Stimulated activated CD4-positive, alpha-beta T cell treated with anti-CD3 and anti-CD28 coated beads, Interleukin-4, amount 100 ng/mL, for 24 hours (primary cell): Measurements from ENCODE around the gene SLC41A2.
"Not testable (repeated sequence)": the region's sequence is repeated elsewhere in the genome, so short reads cannot be mapped to it uniquely, and the experiment has no call there.

Experiments used
- DNase-seq: peaks from one replicate; pipeline ENCODE4 v3.0.0-alpha.2; 2020

Gene SLC41A2

DNA sequence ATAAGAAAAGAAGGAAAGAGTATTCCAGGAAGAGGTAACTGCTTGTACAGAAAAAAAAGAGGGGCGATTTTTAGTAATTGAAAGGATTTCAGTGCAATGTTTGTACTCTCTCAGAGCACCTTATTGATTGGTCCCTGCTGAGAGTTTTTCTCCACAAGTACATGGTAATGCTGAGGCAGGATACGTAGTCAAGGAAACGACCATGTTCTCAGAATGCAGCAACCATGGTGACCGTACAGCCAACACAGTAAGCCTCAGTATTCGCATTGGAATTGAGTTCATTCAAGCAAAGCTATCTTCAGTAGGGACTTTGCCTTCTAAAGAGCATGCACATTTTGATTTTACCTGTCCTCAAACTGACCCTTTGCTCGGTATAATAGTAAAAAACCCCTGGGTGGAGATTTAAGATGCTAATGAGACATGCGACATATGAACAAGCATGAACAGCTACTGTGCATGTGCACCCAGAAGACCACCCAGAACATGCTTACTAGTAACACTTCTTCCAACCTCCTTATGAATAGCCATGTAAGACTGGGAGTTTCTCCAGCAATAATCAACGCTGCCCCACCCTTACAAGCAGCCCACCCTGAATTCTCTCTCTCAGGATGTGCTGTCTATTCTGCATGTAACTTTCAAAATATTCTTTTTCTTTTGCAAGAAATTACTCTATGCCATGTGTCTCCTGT is 6.2 kb upstream of the SLC41A2 start:
- no peak for DNase-seq

DNA sequence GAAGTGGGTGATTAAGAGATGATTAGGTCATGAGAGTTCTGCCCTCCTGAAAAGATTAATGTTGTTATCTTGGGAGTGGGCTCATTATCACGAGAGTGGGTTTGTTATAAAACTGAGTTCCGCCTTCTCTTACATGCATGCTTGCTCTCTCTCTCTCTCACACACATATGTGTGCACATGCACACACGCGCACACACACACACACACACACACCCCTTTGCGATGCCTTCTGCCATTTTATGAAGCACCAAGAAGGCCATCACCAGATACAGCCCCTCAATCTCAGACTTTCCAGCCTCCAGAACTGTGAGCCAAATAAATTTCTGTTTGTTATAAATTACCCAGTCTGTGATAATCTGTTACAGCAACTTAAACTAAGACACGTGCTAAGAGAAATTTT is 5.7 kb upstream of the SLC41A2 start:
- DNase-seq: no peak

GRCh38 chr12:104960464-104960863 is 2.4 kb upstream of the SLC41A2 start:
- DNase-seq: no peak

GRCh38 chr12:104959335-104959841 is 1.3 kb upstream of the SLC41A2 start:
- no peak for DNase-seq

DNA sequence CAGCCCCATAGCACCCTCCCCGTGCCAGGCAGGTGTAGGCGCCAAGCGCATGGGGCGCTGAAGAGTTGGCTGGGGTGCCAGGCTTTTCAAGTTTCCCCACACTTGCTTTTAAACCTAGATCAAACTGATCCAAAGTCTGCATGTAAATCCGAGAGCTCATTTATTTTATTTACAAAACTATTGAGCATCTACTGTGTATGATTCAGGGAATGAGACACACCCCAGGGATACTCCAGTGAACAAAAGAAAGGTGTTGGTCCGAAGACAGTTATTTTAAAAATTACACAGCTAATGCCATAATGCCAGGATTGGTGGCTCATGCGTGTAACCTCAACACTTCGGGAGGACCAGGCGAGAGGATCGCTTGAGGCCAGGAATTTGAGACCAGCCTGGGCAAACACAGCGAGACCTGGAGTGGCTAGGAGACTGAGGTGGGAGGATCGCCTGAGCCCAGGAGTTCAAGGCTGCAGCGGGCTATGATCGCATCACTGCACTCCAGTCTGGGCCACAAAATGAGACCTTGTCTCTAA is 780 bp upstream of the SLC41A2 start:
- no peak for DNase-seq

- DNase-seq: peak; percentile 23
These were observed 430 bp downstream of the SLC41A2 start for GRCh38 chr12:104957719-104958000.

DNA sequence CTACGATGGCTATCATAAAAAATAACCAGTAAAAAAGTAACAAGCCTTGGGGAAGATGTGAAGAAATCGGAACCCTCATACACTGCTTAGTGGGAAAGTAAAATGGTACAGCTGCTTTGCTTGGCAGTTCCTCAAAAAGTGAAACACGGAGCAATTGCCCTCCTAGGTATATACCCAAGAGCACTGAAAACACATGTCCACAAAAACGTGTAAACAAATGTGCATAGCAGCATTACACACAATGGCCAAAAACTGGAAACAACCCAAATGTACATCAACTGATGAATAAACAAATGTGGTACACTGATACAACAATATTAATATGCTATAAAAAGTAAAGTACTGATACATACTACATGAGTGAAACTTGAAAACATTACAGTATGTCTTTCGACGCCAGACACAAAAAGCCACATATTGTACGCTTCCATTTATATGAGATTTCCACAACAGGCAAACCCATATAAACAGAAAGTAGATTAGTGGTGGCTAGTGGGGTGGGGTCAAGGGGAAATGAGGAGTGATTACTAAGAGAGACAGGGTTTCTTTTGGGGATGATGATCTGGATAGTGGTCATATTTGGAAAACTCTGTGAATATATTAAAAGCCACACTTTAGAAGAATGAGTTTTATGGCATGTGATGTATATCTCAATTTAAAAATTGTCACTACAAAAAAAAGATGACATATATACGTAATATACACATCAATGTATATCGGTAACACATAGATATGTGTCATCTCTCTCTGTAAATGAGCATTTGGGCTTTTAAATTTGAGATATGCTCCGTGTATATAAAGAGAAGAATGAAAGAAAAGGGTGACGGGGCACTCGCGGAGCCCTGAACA is 996 bp downstream of the SLC41A2 start:
- DNase-seq: no peak

DNA sequence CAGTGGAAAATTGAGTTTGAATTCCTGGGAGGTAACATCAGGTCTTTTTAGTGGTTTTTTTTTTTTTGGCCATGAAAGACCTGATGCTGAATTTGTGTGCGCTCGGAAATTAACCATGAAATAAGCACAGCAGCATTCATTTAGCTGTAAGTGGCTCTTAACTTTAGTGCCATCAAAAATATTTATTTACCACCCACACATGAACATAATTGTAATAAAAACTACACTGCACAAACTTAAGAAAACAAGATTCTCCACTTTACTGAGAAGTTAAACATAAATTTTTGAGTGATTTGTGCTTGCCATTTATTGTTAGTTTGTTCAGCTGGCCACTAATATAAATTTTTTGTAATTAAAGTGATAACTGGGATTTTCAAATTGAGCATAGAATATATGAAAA is 2.4 kb downstream of the SLC41A2 start:
- no peak for DNase-seq

- no peak for DNase-seq
These were observed 4.8 kb downstream of the SLC41A2 start for GRCh38 chr12:104953323-104953722.

DNA sequence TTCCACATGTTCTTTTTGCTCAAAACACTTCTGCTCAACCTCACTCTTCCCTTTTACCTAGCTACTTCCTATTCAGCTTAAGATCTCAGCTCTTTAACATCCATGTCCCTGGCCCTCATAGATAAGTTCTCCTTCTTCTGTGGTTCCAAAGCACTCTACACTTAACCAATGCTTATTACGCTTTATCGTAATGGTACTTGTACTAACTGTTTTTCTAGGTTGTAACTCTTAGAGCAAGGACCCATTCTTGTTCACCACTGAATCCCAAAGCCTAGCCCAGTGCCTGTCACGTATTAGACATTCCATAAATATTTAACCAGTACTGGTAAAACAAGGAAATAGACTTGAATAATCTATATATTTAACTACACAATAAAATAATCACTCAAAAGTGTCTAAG is 5.3 kb downstream of the SLC41A2 start:
- DNase-seq: no peak

GRCh38 chr12:104951759-104952509 is 6.2 kb downstream of the SLC41A2 start:
- DNase-seq: no peak

GRCh38 chr12:104948716-104949115 is 9.4 kb downstream of the SLC41A2 start:
- not testable (repeated sequence) for DNase-seq

DNA sequence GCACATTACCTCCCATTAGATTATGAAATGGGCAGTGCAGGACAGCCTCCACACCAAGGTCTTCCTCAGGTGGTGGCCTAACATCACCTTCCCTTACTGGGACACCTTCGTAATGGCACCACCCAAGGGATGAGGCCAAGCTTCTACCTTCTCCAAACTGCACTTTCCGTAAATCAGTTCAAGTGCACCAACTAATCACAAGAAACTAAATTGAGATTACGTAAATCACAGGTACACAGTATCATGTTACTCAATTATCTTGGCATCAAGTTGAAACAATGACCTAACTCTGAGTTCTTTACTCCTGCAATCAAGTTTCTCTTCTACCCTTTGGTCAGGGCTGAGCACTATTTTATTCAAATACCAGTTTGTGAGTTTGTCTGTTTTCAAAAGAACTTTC is 13.8 kb downstream of the SLC41A2 start:
- no peak for DNase-seq

- not testable (repeated sequence) for DNase-seq
These were observed 14.7 kb downstream of the SLC41A2 start for GRCh38 chr12:104943401-104943800.

DNA sequence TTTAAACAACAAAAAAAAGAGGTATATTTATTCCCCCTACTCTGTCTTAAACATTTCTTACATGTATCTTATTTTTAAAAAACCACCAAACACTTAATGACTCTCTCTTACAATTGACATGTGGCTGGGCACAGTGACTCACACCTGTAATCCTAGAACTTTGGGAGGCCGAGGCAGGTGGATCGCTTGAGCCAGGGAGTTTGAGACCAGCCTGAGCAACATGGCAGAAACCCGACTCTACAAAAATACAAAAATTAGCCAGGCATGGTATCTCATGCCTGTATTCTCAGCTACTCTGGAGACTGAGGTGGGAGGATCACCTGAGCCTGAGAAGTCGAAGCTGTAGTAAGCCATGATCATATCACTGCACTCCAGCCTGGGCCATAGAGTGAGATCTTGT is 16.0 kb downstream of the SLC41A2 start:
- no peak for DNase-seq

DNA sequence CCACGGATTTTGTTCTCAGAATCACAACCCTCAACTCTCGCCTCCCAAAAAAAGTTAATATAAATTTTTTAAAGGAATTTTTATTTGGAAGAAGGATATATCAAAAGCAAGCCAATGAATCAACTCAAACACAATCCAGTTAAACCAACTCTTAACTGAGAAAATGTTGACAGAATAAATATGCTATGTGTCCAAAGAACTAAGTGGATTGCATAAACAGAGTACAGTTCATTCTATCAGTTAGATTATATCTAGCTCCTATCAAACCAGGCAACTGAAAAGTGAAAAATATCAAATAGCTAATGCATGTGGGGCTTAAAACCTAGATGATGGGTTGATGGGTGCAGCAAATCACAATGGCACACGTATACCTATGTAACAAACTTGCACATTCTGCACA is 16.6 kb downstream of the SLC41A2 start:
- DNase-seq: no peak

- no peak for DNase-seq
These were observed 19.0 kb downstream of the SLC41A2 start for GRCh38 chr12:104939089-104939488.

DNA sequence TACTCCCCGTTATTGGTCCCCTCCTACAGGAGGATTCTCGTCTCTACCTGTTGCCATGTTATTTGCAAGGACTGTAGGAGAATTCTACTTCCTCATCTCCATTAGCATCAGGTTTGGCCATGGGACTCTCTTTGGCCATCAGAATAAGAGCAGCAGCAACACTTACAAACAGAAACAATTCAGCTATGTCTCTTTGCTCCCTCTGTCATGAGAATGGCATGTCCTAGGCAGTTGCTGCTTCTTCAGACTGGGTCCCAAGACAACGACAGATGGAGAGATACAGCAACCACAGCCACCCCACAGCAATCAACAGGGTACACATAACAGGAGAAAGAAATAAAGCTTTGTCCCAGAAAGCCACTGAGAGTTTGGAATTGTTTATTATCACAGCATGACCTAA is 19.7 kb downstream of the SLC41A2 start:
- DNase-seq: no peak

- DNase-seq: no peak
These were observed 22.2 kb downstream of the SLC41A2 start for GRCh38 chr12:104935886-104936285.

DNA sequence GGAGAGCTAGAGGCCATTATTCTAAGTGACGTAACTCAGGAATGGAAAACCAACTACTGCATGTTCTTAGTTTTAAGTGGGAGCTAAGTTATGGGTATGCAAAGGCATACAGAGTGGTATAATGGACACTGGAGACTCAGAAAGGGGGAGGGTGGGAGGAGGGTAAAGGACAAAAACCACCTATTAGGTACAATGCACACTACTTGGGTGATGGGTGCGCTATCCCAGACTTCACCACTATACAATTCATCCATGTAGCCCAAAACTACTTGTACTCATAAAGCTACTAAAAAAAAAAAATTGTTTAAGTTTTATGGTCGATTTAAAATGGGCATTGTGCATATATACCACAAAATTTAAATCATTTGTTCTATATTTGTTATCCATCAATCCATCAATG is 24.3 kb downstream of the SLC41A2 start:
- no peak for DNase-seq

DNA sequence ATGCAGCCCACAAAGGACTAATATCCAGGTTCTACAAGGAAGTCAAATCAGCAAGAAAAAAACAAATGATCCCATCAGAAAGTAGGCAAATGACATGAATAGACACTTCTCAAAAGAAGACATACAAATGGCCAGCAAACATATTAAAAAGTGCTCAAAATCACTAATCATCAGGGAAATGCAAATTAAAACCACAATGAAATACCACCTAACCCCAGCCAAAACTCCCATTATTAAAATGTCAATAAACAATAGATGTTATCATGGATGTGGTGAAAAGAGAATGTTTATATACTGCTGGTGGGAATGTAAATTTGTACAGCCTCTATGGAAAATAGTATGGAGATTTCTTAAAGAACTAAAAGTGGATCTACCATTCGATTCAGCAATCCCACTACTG is 25.0 kb downstream of the SLC41A2 start:
- no peak for DNase-seq

DNA sequence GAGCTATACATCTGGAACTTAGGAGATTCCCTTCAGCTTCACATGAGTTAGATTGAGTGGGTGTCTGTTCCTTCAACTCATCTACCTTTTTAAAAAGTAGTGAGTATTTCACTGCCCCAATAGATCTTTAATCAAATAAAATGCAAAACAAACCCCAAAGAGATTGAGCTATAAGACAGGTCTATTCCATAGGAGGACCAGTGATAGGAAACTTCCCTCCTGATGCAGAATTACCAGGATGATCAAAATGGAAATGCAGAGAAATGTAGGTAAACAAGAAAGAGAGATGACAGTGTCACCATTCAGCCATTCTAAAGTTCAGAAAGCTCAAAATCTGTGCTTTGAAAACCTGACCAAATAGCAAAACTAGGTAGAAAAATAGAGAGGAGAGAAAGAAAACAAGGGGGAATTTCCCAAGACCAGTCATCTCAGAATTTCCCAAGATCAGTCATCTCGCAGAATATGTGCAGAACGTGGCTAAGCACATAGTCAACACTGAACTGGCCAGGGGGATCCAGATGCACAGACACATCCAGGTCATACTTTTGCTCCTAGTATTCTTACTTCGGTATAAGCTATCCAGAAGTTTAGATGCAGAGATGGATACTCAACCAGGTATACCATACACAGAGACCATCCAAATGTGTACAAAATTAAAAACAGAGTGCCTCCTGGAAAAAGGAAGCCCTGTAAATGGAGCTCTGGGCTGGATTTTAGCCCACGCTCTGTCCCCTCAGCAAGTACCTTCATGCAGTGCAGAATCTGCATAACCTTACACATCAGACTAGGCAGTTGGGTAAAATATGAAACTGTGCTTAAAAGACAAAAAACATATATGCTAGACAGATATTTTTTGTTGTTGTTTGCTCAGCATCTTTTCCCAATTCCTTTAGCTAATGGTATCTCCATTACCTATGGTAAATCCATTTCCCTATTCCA is 27.4 kb downstream of the SLC41A2 start:
- peak; percentile 42 for DNase-seq
